ENCODE data around the gene PCBP3. TPM values are rescaled to one million over a fixed set of nuclear protein-coding genes. Genes with fewer than 3 reads are reported as not detected.

PCBP3 gene
- total RNA-seq, 1 experiment from 2014 or later: 10.9 TPM

DNA sequence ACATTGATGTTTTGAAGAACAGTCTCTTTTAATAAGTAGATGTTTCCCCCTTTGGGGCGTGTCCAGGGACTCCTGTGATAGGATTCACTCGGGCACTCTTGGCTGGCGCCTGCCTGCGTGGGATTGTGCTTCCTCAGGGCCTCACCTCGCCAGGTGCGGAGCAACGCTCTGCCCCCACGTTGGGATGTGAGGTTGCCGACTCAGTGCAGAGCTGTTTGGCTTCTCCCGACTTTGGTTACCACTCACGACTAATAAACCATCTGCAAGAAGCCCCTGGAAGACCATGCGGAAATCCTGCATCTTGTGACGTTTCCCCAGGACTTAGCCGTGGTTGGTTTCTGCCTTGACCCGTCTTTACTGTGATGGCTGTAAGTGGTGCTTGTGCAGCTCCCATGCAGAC, 106.4 kb downstream of the PCBP3 start:
- Histone ChIP-seq H2BK5ac (ENCODE audit: insufficient read length, low read length) (no peak overlapping the region), H4K5ac (ENCODE audit: insufficient read length, low read depth, low read length) (no peak overlapping the region), H4K8ac (replicated peaks; ENCODE audit: insufficient read length, low read depth, low read length) (no peak overlapping the region), H2BK12ac (ENCODE audit: insufficient read length, low read depth, low read length) (no peak overlapping the region), H2BK120ac (ENCODE audit: low read depth, low read length, poor library complexity, severe bottlenecking) (no peak overlapping the region), H3K27me3 (ENCODE audit: insufficient read depth, low read length) (no peaks in the 10 kb centered on the region), H3K9me3 (ENCODE audit: control insufficient read depth, low read depth, low read length) (no peaks in the 10 kb centered on the region), H3K23ac (ENCODE audit: insufficient read length, low read depth, low read length) (no peak overlapping the region), H3K9ac (ENCODE audit: extremely low read depth, insufficient read length, low read length) (no peak overlapping the region), H3K23me2 (ENCODE audit: insufficient read length, low read depth, low read length, poor library complexity, severe bottlenecking) (peaks cover 4% of the 10 kb centered on the region), H3T11ph (ENCODE audit: low read length) (no peak overlapping the region), H4K20me1 (ENCODE audit: control insufficient read depth, insufficient read depth, insufficient read length) (no peaks in the 10 kb centered on the region), H3K56ac (ENCODE audit: insufficient read length, low read depth, low read length) (no peak overlapping the region), H2AK5ac (ENCODE audit: insufficient read length, low read length) (no peak overlapping the region), H3K18ac (ENCODE audit: insufficient read length, low read depth, low read length) (no peak overlapping the region), H2BK20ac (ENCODE audit: low read depth, low read length, poor library complexity, severe bottlenecking) (no peak overlapping the region), H2AFZ (ENCODE audit: low read length) (no peak overlapping the region), H3K27ac (ENCODE audit: insufficient read length, low read depth, low read length) (no peak overlapping the region), H3K14ac (ENCODE audit: insufficient read depth, low read length) (no peak overlapping the region), H3K79me1 (ENCODE audit: insufficient read depth, low read depth, low read length, poor library complexity, severe bottlenecking) (no peaks in the 10 kb centered on the region), H4K91ac (ENCODE audit: insufficient read length, low read depth, low read length) (no peak overlapping the region), H3K4ac (ENCODE audit: low read depth, low read length) (no peak overlapping the region), H3K4me2 (ENCODE audit: insufficient read depth, insufficient read length, low read length) (no peak overlapping the region), H3K4me1 (ENCODE audit: insufficient read depth, low read length) (no peaks in the 10 kb centered on the region; the same call in 1 of the 2 replicates), H2BK15ac (ENCODE audit: low read depth, low read length) (no peak overlapping the region), H3K79me2 (ENCODE audit: insufficient read depth, low read length) (no peaks in the 10 kb centered on the region)
- no peak for DNase-seq
- TF ChIP-seq, protein P1, sequence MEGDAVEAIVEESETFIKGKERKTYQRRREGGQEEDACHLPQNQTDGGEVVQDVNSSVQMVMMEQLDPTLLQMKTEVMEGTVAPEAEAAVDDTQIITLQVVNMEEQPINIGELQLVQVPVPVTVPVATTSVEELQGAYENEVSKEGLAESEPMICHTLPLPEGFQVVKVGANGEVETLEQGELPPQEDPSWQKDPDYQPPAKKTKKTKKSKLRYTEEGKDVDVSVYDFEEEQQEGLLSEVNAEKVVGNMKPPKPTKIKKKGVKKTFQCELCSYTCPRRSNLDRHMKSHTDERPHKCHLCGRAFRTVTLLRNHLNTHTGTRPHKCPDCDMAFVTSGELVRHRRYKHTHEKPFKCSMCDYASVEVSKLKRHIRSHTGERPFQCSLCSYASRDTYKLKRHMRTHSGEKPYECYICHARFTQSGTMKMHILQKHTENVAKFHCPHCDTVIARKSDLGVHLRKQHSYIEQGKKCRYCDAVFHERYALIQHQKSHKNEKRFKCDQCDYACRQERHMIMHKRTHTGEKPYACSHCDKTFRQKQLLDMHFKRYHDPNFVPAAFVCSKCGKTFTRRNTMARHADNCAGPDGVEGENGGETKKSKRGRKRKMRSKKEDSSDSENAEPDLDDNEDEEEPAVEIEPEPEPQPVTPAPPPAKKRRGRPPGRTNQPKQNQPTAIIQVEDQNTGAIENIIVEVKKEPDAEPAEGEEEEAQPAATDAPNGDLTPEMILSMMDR (conservative IDR thresholded peaks at IDR 0.05): no peak
- Mint-ChIP-seq H3K27ac (no peak overlapping the region), H3K9me3 (peaks cover 3% of the 10 kb centered on the region in 2 experiments), H3K36me3 (ENCODE audit: insufficient read depth in 1 of 3, low read depth in 3 of 3) (peaks cover 7 to 14% (median 8%) of the 10 kb centered on the region in 3 experiments), H3K27me3 (ENCODE audit: low read depth) (peaks cover 2% of the 10 kb centered on the region), H3K4me1 (peaks cover 11 to 16% of the 10 kb centered on the region in 2 experiments), H3K4me3 (no peak overlapping the region)
- no CpG with 5 or more reads among the region's 15 CpGs for WGBS (ENCODE audit: extremely low coverage, insufficient read length, low lambda C conversion rate)
